GM23248 (cell line): ENCODE data around the gene RFT1. TPM values are rescaled to one million over a fixed set of nuclear protein-coding genes. Genes with fewer than 3 reads are reported as not detected.

Source experiments
- DNase-seq: peaks from one replicate; pipeline ENCODE4 v3.0.0-alpha.2; 2015
- H2AFZ ChIP-seq: fragments of 200-600 bp; sonication (generic); 2 replicates; pipeline ENCODE4 v1.6.1; 2016; ENCODE audit warnings: antibody characterized with exemption
- H3F3A ChIP-seq: fragments of 200-600 bp; sonication (generic); 2 replicates; pipeline ENCODE4 v1.6.1; 2016; ENCODE audit warnings: mild to moderate bottlenecking, antibody characterized with exemption, mixed run types; ENCODE audit not compliant: insufficient read depth
- H3K27ac ChIP-seq: fragments of 200-600 bp; sonication (generic); 2 replicates; pipeline ENCODE4 v1.5.1; 2016; ENCODE audit warnings: mild to moderate bottlenecking
- H3K27me3 ChIP-seq: fragments of 200-600 bp; sonication (generic); replicated peaks from 2 replicates; pipeline ENCODE4 v1.6.1; 2016; ENCODE audit warnings: mild to moderate bottlenecking; ENCODE audit not compliant: insufficient read depth
- H3K36me3 ChIP-seq: fragments of 200-600 bp; sonication (generic); 2 replicates; pipeline ENCODE4 v1.6.1; 2016; ENCODE audit warnings: low read depth, mild to moderate bottlenecking
- H3K4me1 ChIP-seq: fragments of 200-600 bp; sonication (generic); 2 replicates; pipeline ENCODE4 v1.6.1; 2016; ENCODE audit warnings: mild to moderate bottlenecking; ENCODE audit not compliant: insufficient read depth
- H3K4me2 ChIP-seq: fragments of 200-600 bp; sonication (generic); one replicate; pipeline ENCODE4 v1.6.1; 2016; ENCODE audit warnings: mild to moderate bottlenecking; ENCODE audit not compliant: unreplicated experiment
- H3K4me3 ChIP-seq: fragments of 200-600 bp; sonication (generic); 2 replicates; pipeline ENCODE4 v1.5.1; 2016; ENCODE audit warnings: mild to moderate bottlenecking
- H3K79me2 ChIP-seq: fragments of 200-600 bp; sonication (generic); 2 replicates; pipeline ENCODE4 v1.6.1; 2016; ENCODE audit warnings: mild to moderate bottlenecking; ENCODE audit not compliant: insufficient read depth
- H3K9ac ChIP-seq: fragments of 200-600 bp; sonication (generic); 2 replicates; pipeline ENCODE4 v1.6.1; 2016; ENCODE audit warnings: mild to moderate bottlenecking
- H3K9me2 ChIP-seq: fragments of 200-600 bp; sonication (generic); 2 replicates; pipeline ENCODE4 v1.6.1; 2016; ENCODE audit warnings: mixed run types, mild to moderate bottlenecking, moderate library complexity; ENCODE audit not compliant: insufficient read depth
- H3K9me3 ChIP-seq: fragments of 200-600 bp; sonication (generic); one replicate; pipeline ENCODE4 v1.6.1; 2017; ENCODE audit warnings: low read depth
- H4K20me1 ChIP-seq: fragments of 200-600 bp; sonication (generic); 2 replicates; pipeline ENCODE4 v1.6.0; 2016; ENCODE audit not compliant: insufficient read depth
- EZH2 ChIP-seq: fragments of 200-600 bp; sonication (generic); IDR thresholded peaks from 2 replicates; pipeline ENCODE4 v1.6.1; 2018; ENCODE audit warnings: antibody characterized with exemption, mild to moderate bottlenecking; ENCODE audit not compliant: insufficient read depth, poor library complexity, severe bottlenecking
- EZH2phosphoT487 ChIP-seq: fragments of 200-600 bp; sonication (generic); IDR thresholded peaks from 2 replicates; pipeline ENCODE4 v1.6.1; 2018; ENCODE audit warnings: antibody characterized with exemption, moderate library complexity, mild to moderate bottlenecking, low read depth; ENCODE audit not compliant: insufficient read depth
- WGBS, 2 experiments: methylation state at CpG; one replicate each; pipeline ENCODE4 v1.1.6; 2015 to 2017; ENCODE audit warnings: low lambda C conversion rate in 2 of 2, low coverage in 1 of 2; ENCODE audit errors: missing lambda C conversion rate in 2 of 2; 5-methylcytosine and 5-hydroxymethylcytosine counted together
- in situ Hi-C: fragments of 300-500 bp; cut with MboI; formaldehyde crosslinking; loops from 2 replicates; pipeline ENCODE4 v1.15.0; 2020
- polyA plus RNA-seq: library from polyadenylated mRNA; unstranded; fragments of >200 nt; fragmentation: Nextera tagmentation; extraction: Ambion mirVana; gene quantifications from 2 replicates; pipeline ENCODE4 v1.2.1, GENCODE V29; 2016
- total RNA-seq: library from RNA; depleted of rRNA; stranded (reverse); fragments of >200 nt; shearing (Covaris generic); gene quantifications from 2 replicates; pipeline ENCODE4 v1.2.3, GENCODE V29; 2014

RFT1 gene
- total and polyA plus RNA-seq, 2 experiments from 2014 or later: 35.0 to 35.7 TPM

GRCh38 chr3:53077476-53078220, 52.6 kb downstream of the RFT1 start:
- Histone ChIP-seq H3K4me2 (no peak overlapping the region), H4K20me1 (no peaks in the 10 kb centered on the region), H2AFZ (no peak overlapping the region), H3K9ac (no peak overlapping the region), H3F3A (no peaks in the 10 kb centered on the region), H3K79me2 (no peaks in the 10 kb centered on the region), H3K27me3 (no peaks in the 10 kb centered on the region), H3K4me1 (no peaks in the 10 kb centered on the region), H3K27ac (no peak overlapping the region), H3K9me2 (no peaks in the 10 kb centered on the region), H3K36me3 (no peaks in the 10 kb centered on the region), H3K4me3 (no peak overlapping the region), H3K9me3 (no peaks in the 10 kb centered on the region)
- in situ Hi-C loops: no loop called here
- no peak for DNase-seq
- TF ChIP-seq EZH2 (no peak), EZH2phosphoT487 (no peak)
- 63 to 74% methylated on average over 10 of the region's 10 CpGs for WGBS, 2 experiments

- H3K27me3 ChIP-seq: no peaks in the 10 kb centered on the region
- H3K4me2 ChIP-seq: no peak overlapping the region
- no peaks in the 10 kb centered on the region for H4K20me1 ChIP-seq
- no peak for DNase-seq
- WGBS, 2 experiments: 82 to 85% methylated on average over 3 of the region's 3 CpGs
- H3F3A ChIP-seq: no peaks in the 10 kb centered on the region
- TF ChIP-seq EZH2: no peak
- no peak for TF ChIP-seq EZH2phosphoT487
- no peak overlapping the region for H3K4me3 ChIP-seq
- no peaks in the 10 kb centered on the region for H3K36me3 ChIP-seq
- in situ Hi-C loops: no loop called here
- no peak overlapping the region for H3K27ac ChIP-seq
- H3K9me2 ChIP-seq: no peaks in the 10 kb centered on the region
- no peaks in the 10 kb centered on the region for H3K9me3 ChIP-seq
- H3K4me1 ChIP-seq: peaks cover 3% of the 10 kb centered on the region; the same call in 1 of the 2 replicates
- no peak overlapping the region for H3K9ac ChIP-seq
- no peak overlapping the region for H2AFZ ChIP-seq
- H3K79me2 ChIP-seq: no peaks in the 10 kb centered on the region
Observed at GRCh38 chr3:53075743-53076140, 54.5 kb downstream of the RFT1 start.

- TF ChIP-seq EZH2phosphoT487 (no peak), EZH2 (no peak)
- WGBS, 2 experiments: 63 to 66% methylated on average over 9 of the region's 9 CpGs
- in situ Hi-C loops: no loop called here
- H3K36me3 ChIP-seq: no peaks in the 10 kb centered on the region
- H3K9ac ChIP-seq: no peak overlapping the region
- no peaks in the 10 kb centered on the region for H3K9me2 ChIP-seq
- no peak for DNase-seq
- no peak overlapping the region for H3K27ac ChIP-seq
- no peaks in the 10 kb centered on the region for H3K27me3 ChIP-seq
- no peak overlapping the region for H3K4me3 ChIP-seq
- H3K4me1 ChIP-seq: peaks cover 3% of the 10 kb centered on the region; the same call in 1 of the 2 replicates
- no peaks in the 10 kb centered on the region for H3F3A ChIP-seq
- H2AFZ ChIP-seq: no peak overlapping the region
- no peak overlapping the region for H3K4me2 ChIP-seq
- H3K9me3 ChIP-seq: no peaks in the 10 kb centered on the region
- no peaks in the 10 kb centered on the region for H4K20me1 ChIP-seq
- no peaks in the 10 kb centered on the region for H3K79me2 ChIP-seq
Observed at GRCh38 chr3:53074761-53075742, 55.2 kb downstream of the RFT1 start.

- WGBS, 2 experiments: 100% methylated on average over 1 of the region's 1 CpG
- TF ChIP-seq EZH2 (no peak), EZH2phosphoT487 (no peak)
- peaks cover 3% of the 10 kb centered on the region; the same call in 1 of the 2 replicates for H3K4me1 ChIP-seq
- no peak overlapping the region for H3K9ac ChIP-seq
- H2AFZ ChIP-seq: no peak overlapping the region
- no peak overlapping the region for H3K4me3 ChIP-seq
- no peak overlapping the region for H3K27ac ChIP-seq
- H3K4me2 ChIP-seq: no peak overlapping the region
- DNase-seq: no peak
- H3K27me3 ChIP-seq: no peaks in the 10 kb centered on the region
- no peaks in the 10 kb centered on the region for H4K20me1 ChIP-seq
- H3K9me2 ChIP-seq: no peaks in the 10 kb centered on the region
- no peaks in the 10 kb centered on the region for H3K36me3 ChIP-seq
- in situ Hi-C loops: no loop called here
- no peaks in the 10 kb centered on the region for H3F3A ChIP-seq
- no peaks in the 10 kb centered on the region for H3K9me3 ChIP-seq
- H3K79me2 ChIP-seq: no peaks in the 10 kb centered on the region
Observed at GRCh38 chr3:53074366-53074696, 55.9 kb downstream of the RFT1 start.
